A549 (cell line): ENCODE measurements around the gene SIAE. TPM values are rescaled to one million over a fixed set of nuclear protein-coding genes. Genes with fewer than 3 reads are reported as not detected.

ENCODE experiments used
- ATAC-seq, 2 experiments: fragments of 200-7000 bp in 1 of 2; fragments of >200 bp in 1 of 2; cut with Nextera tagmentation in 1 of 2; cut with Tn5 transposase in 1 of 2; 3 replicates each; pipeline versions ENCODE4 v1.8.0 to v1.9.1; 2018 to 2020; ENCODE audit warnings: mild to moderate bottlenecking in 1 of 2, moderate library complexity in 1 of 2
- CTCF ChIA-PET: fragments of 300-600 bp; sonication (Branson Sonifier 250); formaldehyde crosslinking; extraction: SDS; loops from one replicate; lab custom pipeline; 2021; ENCODE audit warnings: antibody characterized with exemption, inconsistent platforms; lab: Yijun Ruan, JAX
- POLR2A ChIA-PET: fragments of 350-600 bp; formaldehyde crosslinking; extraction: SDS; loops from one replicate; lab custom pipeline; 2021; ENCODE audit warnings: antibody characterized with exemption, inconsistent platforms; lab: Yijun Ruan, JAX
- DNase-seq, 2 experiments: peaks; one replicate each; pipeline versions ENCODE4 v3.0.0 to v3.0.0-alpha.2; 2011 to 2016; ENCODE audit warnings: low read depth in 1 of 2, low spot score in 1 of 2
- FAIRE-seq: peaks from 2 replicates; lab custom pipeline; 2011; peaks lifted over from hg19 to GRCh38; lab: Jason Lieb, UNC
- H3K27ac ChIP-seq, 2 experiments: fragments of >200 bp; sonication (Bioruptor Twin); formaldehyde crosslinking; 3 replicates each; pipeline ENCODE4 v1.5.1; 2016 to 2017
- H3K4me1 ChIP-seq: fragments of >200 bp; sonication (Bioruptor Twin); formaldehyde crosslinking; 3 replicates; pipeline ENCODE4 v1.6.1; 2016
- H3K4me2 ChIP-seq: fragments of >200 bp; sonication (Bioruptor Twin); formaldehyde crosslinking; 3 replicates; pipeline ENCODE4 v1.6.1; 2016
- H3K4me3 ChIP-seq: fragments of >200 bp; sonication (Bioruptor Twin); formaldehyde crosslinking; 3 replicates; pipeline ENCODE4 v1.5.1; 2016
- H3K9me3 ChIP-seq: fragments of >200 bp; sonication (Bioruptor Twin); formaldehyde crosslinking; 3 replicates; pipeline ENCODE4 v1.6.1; 2016
- BHLHE40 ChIP-seq: IDR thresholded peaks from 2 replicates; pipeline ENCODE4 v1.6.1; 2012; ENCODE audit warnings: low read depth, low read length, inconsistent platforms
- CBX2 ChIP-seq: fragments of 200-600 bp; sonication (generic); IDR thresholded peaks from 2 replicates; pipeline ENCODE4 v1.6.1; 2016; ENCODE audit warnings: low read depth, mild to moderate bottlenecking, borderline replicate concordance
- CHD2 ChIP-seq: fragments of 150-350 bp; IDR thresholded peaks from 2 replicates; pipeline ENCODE4 v1.6.1; 2014; ENCODE audit warnings: low read length; ENCODE audit not compliant: partially characterized antibody
- EHF ChIP-seq: fragments of 250-450 bp; sonication (Bioruptor Pico); IDR thresholded peaks from 2 replicates; pipeline ENCODE4 v1.5.0; 2020; ENCODE audit warnings: mild to moderate bottlenecking
- EHMT2 ChIP-seq: fragments of 200-600 bp; sonication (generic); IDR thresholded peaks from 2 replicates; pipeline ENCODE4 v1.6.1; 2016; ENCODE audit warnings: antibody characterized with exemption, low read depth, mild to moderate bottlenecking, moderate library complexity
- EP300 ChIP-seq, 2 experiments: fragments of >200 bp; sonication (Bioruptor Twin); formaldehyde crosslinking; IDR thresholded peaks; 2 replicates in 1 of 2; 3 replicates in 1 of 2; pipeline ENCODE4 v1.6.1; 2016 to 2017
- FOSB ChIP-seq: fragments of 250-450 bp; sonication (Bioruptor Pico); IDR thresholded peaks from 2 replicates; pipeline ENCODE4 v1.5.0; 2020; ENCODE audit warnings: mild to moderate bottlenecking, moderate library complexity
- GATA3 ChIP-seq: IDR thresholded peaks from 2 replicates; pipeline ENCODE4 v1.6.1; 2012; ENCODE audit warnings: borderline replicate concordance
- HDAC2 ChIP-seq: fragments of 200-600 bp; sonication (generic); IDR thresholded peaks from 2 replicates; pipeline ENCODE4 v1.6.1; 2016
- HEYL ChIP-seq: fragments of 250-450 bp; sonication (Bioruptor Pico); IDR thresholded peaks from 2 replicates; pipeline ENCODE4 v1.8.0; 2021; ENCODE audit warnings: mild to moderate bottlenecking, moderate library complexity
- HOXB5 ChIP-seq: fragments of 250-450 bp; sonication (Bioruptor Pico); IDR thresholded peaks from 2 replicates; pipeline ENCODE4 v1.5.0; 2020; ENCODE audit warnings: mild to moderate bottlenecking, moderate library complexity
- JUN ChIP-seq, 2 experiments: fragments of >200 bp; sonication (Bioruptor Twin); formaldehyde crosslinking; IDR thresholded peaks; 2 replicates in 1 of 2; 3 replicates in 1 of 2; pipeline ENCODE4 v1.6.1; 2016 to 2017
- KDM5A ChIP-seq: fragments of 200-600 bp; sonication (generic); IDR thresholded peaks from 2 replicates; pipeline ENCODE4 v1.6.1; 2016; ENCODE audit warnings: antibody characterized with exemption, mild to moderate bottlenecking
- NPAS2 ChIP-seq: fragments of 250-450 bp; sonication (Bioruptor Pico); IDR thresholded peaks from 2 replicates; pipeline ENCODE4 v1.8.0; 2022; ENCODE audit warnings: mild to moderate bottlenecking, moderate library complexity, borderline replicate concordance
- POLR2AphosphoS2 ChIP-seq: conservative IDR thresholded peaks from 2 replicates; pipeline ENCODE4 v1.6.1; 2012; ENCODE audit warnings: low read length, improper control_type of control experiment, inconsistent platforms
- RCOR1 ChIP-seq: fragments of 150-350 bp; IDR thresholded peaks from 2 replicates; pipeline ENCODE4 v1.6.1; 2014; ENCODE audit warnings: antibody characterized with exemption, low read length, low read depth
- RFX5 ChIP-seq: fragments of 450-650 bp; IDR thresholded peaks from 2 replicates; pipeline ENCODE4 v1.7.1; 2014; ENCODE audit warnings: antibody characterized with exemption, mild to moderate bottlenecking, moderate library complexity
- SMC3 ChIP-seq: fragments of >200 bp; sonication (Bioruptor Twin); formaldehyde crosslinking; IDR thresholded peaks from 3 replicates; pipeline ENCODE4 v1.6.1; 2018; ENCODE audit warnings: inconsistent platforms
- TFCP2L1 ChIP-seq: fragments of 250-450 bp; sonication (Bioruptor Pico); IDR thresholded peaks from 2 replicates; pipeline ENCODE4 v1.5.0; 2021; ENCODE audit warnings: mild to moderate bottlenecking
- ZC3H11A ChIP-seq: fragments of 450-650 bp; IDR thresholded peaks from 2 replicates; pipeline ENCODE4 v1.6.1; 2014; ENCODE audit warnings: antibody characterized with exemption, mild to moderate bottlenecking
- WGBS: methylation state at CpG from one replicate; pipeline ENCODE4 v1.1.6; 2017; ENCODE audit errors: missing lambda C conversion rate; 5-methylcytosine and 5-hydroxymethylcytosine counted together
- polyA plus RNA-seq, 4 experiments: library from polyadenylated mRNA; depleted of rRNA in 3 of 4; stranded (reverse); fragments of >200 nt; fragmentation: RNase III in 1 of 4; extraction: RNeasy Plus Mini Kit Qiagen cat#74134 plus additional on column Dnase treatment in 1 of 4; gene quantifications; 2 replicates in 3 of 4; 3 replicates in 1 of 4; pipeline ENCODE4 v1.2.3, GENCODE V29; 2011 to 2017
- TF ChIP-seq, protein P1 (sequence below): fragments of >200 bp; sonication (Bioruptor Twin); formaldehyde crosslinking; IDR thresholded peaks from 3 replicates; pipeline ENCODE4 v1.6.1; 2016
- TF ChIP-seq, protein P2 (sequence below): fragments of >200 bp; sonication (Bioruptor Twin); formaldehyde crosslinking; IDR thresholded peaks from 2 replicates; pipeline ENCODE4 v1.6.1; 2016
- TF ChIP-seq, protein P3 (sequence below): fragments of 150-350 bp; IDR thresholded peaks from 2 replicates; pipeline ENCODE4 v1.6.1; 2014; ENCODE audit warnings: low read depth, mild to moderate bottlenecking, low read length
- TF ChIP-seq, protein P4 (sequence below): fragments of 200-600 bp; sonication (generic); IDR thresholded peaks from 2 replicates; pipeline ENCODE4 v1.6.1; 2016; ENCODE audit warnings: antibody characterized with exemption, mild to moderate bottlenecking, moderate library complexity

The SIAE gene
- polyA plus RNA-seq, 2 of the 4 experiments (the other 2 are of a cell fraction), result 10.3 to 23.2 TPM

DNA sequence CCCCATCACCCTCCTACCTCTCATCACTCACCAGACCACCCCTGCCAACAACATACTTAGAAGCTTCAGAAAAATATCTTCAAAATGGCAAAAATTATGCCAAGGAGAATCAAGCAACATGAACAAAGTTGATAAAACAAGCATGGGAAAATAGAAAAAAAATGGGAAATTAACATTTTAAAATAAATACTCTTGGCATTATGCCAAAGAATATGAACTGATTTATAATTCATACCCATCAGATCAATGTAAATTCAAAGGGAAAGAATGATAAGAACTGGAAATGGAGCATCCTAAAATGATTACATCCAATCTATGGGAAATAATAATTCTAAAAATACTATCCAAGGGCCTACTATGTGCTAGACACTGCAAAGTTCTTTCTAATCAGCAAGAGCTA, 12.0 kb downstream of the SIAE start:
- H3K27ac ChIP-seq, result no peak overlapping the region

DNA sequence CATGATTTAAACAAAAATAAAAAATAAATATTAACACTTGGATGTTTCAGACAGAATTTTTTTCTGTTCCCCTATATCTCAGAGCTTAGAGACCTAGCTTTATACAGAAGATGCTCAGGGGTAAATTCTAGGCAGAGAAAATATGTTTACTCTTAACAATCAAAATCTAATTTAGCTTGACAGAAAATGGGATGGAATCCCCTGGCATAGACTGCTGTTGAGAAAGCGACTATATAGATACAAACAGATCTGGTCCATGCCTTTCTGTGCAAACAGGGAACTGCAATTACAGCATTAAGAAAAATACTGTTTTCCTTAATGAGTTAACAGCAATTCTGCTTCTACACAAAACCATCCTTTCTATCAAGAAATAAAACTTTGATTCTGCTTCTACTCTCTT, 14.6 kb downstream of the SIAE start:
- no peak for FAIRE-seq
- TF ChIP-seq, protein P1, sequence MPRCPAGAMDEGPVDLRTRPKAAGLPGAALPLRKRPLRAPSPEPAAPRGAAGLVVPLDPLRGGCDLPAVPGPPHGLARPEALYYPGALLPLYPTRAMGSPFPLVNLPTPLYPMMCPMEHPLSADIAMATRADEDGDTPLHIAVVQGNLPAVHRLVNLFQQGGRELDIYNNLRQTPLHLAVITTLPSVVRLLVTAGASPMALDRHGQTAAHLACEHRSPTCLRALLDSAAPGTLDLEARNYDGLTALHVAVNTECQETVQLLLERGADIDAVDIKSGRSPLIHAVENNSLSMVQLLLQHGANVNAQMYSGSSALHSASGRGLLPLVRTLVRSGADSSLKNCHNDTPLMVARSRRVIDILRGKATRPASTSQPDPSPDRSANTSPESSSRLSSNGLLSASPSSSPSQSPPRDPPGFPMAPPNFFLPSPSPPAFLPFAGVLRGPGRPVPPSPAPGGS, result no peak
- TF ChIP-seq CHD2 (no peak), NPAS2 (CRISPR knock-in tag) (no peak), HEYL (CRISPR knock-in tag) (no peak), FOSB (CRISPR knock-in tag) (no peak), GATA3 (no peak), CBX2 (no peak), EHMT2 (no peak), JUN (IDR thresholded peaks at IDR 0.05) (no peak), ZC3H11A (no peak), RFX5 (no peak)
- TF ChIP-seq, protein P2, sequence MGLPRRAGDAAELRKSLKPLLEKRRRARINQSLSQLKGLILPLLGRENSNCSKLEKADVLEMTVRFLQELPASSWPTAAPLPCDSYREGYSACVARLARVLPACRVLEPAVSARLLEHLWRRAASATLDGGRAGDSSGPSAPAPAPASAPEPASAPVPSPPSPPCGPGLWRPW, result no peak
- TF ChIP-seq, protein P3, sequence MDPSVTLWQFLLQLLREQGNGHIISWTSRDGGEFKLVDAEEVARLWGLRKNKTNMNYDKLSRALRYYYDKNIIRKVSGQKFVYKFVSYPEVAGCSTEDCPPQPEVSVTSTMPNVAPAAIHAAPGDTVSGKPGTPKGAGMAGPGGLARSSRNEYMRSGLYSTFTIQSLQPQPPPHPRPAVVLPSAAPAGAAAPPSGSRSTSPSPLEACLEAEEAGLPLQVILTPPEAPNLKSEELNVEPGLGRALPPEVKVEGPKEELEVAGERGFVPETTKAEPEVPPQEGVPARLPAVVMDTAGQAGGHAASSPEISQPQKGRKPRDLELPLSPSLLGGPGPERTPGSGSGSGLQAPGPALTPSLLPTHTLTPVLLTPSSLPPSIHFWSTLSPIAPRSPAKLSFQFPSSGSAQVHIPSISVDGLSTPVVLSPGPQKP, result no peak
- TF ChIP-seq, all 56 proteins: peak for 0
- ATAC-seq (no peak), DNase-seq (no peak)
- H3K4me3 ChIP-seq, result no peak overlapping the region
- H3K27ac ChIP-seq, result no peak overlapping the region
- no peak overlapping the region for H3K4me2 ChIP-seq
- no peaks in the 10 kb centered on the region for H3K4me1 ChIP-seq
- H3K9me3 ChIP-seq, result no peaks in the 10 kb centered on the region
- CTCF ChIA-PET, result no interaction called here
- 76% methylated on average over 1 of the region's 1 CpG for WGBS
- POLR2A ChIA-PET, result interaction anchor here (0.6 kb wide), 1 partner anchor 16 kb away, joined by 7 read pairs; no protein-coding TSS in a partner anchor

More for the DNA sequence above, 12.0 kb downstream of the SIAE start:
- DNase-seq (no peak), ATAC-seq (no peak), FAIRE-seq (no peak)
- POLR2A ChIA-PET, result no interaction called here
- H3K4me1 ChIP-seq, result no peaks in the 10 kb centered on the region
- no peak for TF ChIP-seq TFCP2L1 (CRISPR knock-in tag)
- no peak for TF ChIP-seq CHD2
- TF ChIP-seq EHF, result no peak
- no peak for TF ChIP-seq BHLHE40
- TF ChIP-seq EP300 (IDR thresholded peaks at IDR 0.05), result no peak
- no peak for TF ChIP-seq HDAC2
- TF ChIP-seq RCOR1, result no peak
- no peak for TF ChIP-seq KDM5A
- no peak for TF ChIP-seq HOXB5 (CRISPR knock-in tag)
- TF ChIP-seq, protein P4, sequence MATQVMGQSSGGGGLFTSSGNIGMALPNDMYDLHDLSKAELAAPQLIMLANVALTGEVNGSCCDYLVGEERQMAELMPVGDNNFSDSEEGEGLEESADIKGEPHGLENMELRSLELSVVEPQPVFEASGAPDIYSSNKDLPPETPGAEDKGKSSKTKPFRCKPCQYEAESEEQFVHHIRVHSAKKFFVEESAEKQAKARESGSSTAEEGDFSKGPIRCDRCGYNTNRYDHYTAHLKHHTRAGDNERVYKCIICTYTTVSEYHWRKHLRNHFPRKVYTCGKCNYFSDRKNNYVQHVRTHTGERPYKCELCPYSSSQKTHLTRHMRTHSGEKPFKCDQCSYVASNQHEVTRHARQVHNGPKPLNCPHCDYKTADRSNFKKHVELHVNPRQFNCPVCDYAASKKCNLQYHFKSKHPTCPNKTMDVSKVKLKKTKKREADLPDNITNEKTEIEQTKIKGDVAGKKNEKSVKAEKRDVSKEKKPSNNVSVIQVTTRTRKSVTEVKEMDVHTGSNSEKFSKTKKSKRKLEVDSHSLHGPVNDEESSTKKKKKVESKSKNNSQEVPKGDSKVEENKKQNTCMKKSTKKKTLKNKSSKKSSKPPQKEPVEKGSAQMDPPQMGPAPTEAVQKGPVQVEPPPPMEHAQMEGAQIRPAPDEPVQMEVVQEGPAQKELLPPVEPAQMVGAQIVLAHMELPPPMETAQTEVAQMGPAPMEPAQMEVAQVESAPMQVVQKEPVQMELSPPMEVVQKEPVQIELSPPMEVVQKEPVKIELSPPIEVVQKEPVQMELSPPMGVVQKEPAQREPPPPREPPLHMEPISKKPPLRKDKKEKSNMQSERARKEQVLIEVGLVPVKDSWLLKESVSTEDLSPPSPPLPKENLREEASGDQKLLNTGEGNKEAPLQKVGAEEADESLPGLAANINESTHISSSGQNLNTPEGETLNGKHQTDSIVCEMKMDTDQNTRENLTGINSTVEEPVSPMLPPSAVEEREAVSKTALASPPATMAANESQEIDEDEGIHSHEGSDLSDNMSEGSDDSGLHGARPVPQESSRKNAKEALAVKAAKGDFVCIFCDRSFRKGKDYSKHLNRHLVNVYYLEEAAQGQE, result no peak
- TF ChIP-seq SMC3, result no peak
- no peak for TF ChIP-seq POLR2AphosphoS2
- no peak overlapping the region for H3K4me2 ChIP-seq
- no peak overlapping the region for H3K4me3 ChIP-seq
- CTCF ChIA-PET, result interaction anchor here (1.0 to 2.9 kb wide), 4 partner anchors 102 to 430 kb away, joined by 3 to 11 read pairs (median 4); partner anchors contain the start of gene ROBO3
- H3K9me3 ChIP-seq, result no peaks in the 10 kb centered on the region
